HUES64 (cell line): ENCODE data around the gene NDUFA3.

Experiments
- H3K27ac ChIP-seq: 2 replicates; pipeline ENCODE4 v1.7.0; 2013; ENCODE audit warnings: low read depth, low read length, inconsistent platforms
- H3K27me3 ChIP-seq: 2 replicates; pipeline ENCODE4 v1.6.1; 2013; ENCODE audit warnings: mild to moderate bottlenecking, low read length; ENCODE audit not compliant: insufficient read depth
- H3K36me3 ChIP-seq: 2 replicates; pipeline ENCODE4 v1.6.1; 2013; ENCODE audit warnings: mild to moderate bottlenecking, low read length; ENCODE audit not compliant: insufficient read depth
- H3K4me1 ChIP-seq: 2 replicates; pipeline ENCODE4 v1.6.1; 2013; ENCODE audit warnings: mild to moderate bottlenecking, low read length, moderate library complexity; ENCODE audit not compliant: insufficient read depth
- H3K4me3 ChIP-seq: 2 replicates; pipeline ENCODE4 v1.5.1; 2013; ENCODE audit warnings: mild to moderate bottlenecking, low read length, moderate library complexity
- H3K9ac ChIP-seq: 2 replicates; pipeline ENCODE4 v1.6.1; 2013; ENCODE audit warnings: mild to moderate bottlenecking, low read depth, low read length
- H3K9me3 ChIP-seq: 2 replicates; pipeline ENCODE4 v1.6.1; 2013; ENCODE audit warnings: low read depth, low read length; ENCODE audit not compliant: insufficient read depth
- WGBS: fragments of 150-250, 120-280 bp; methylation state at CpG from one replicate; pipeline ENCODE4 v1.1.7; 2013; ENCODE audit warnings: missing lambda C conversion rate; 5-methylcytosine and 5-hydroxymethylcytosine counted together

Gene NDUFA3

GRCh38 chr19:54142166-54142780, 39.6 kb downstream of the NDUFA3 start:
- no peak overlapping the region for H3K9ac ChIP-seq
- H3K9me3 ChIP-seq = no peaks in the 10 kb centered on the region
- no peak overlapping the region for H3K27ac ChIP-seq
- peaks cover 79% of the 10 kb centered on the region for H3K36me3 ChIP-seq
- H3K27me3 ChIP-seq = no peaks in the 10 kb centered on the region
- H3K4me1 ChIP-seq = no peaks in the 10 kb centered on the region
- WGBS = 90% methylated on average over 7 of the region's 7 CpGs
- H3K4me3 ChIP-seq = no peak overlapping the region

- no peak overlapping the region for H3K27ac ChIP-seq
- H3K9me3 ChIP-seq = no peaks in the 10 kb centered on the region
- H3K4me3 ChIP-seq = no peak overlapping the region
- peaks cover 96% of the 10 kb centered on the region for H3K36me3 ChIP-seq
- no peaks in the 10 kb centered on the region for H3K4me1 ChIP-seq
- no peak overlapping the region for H3K9ac ChIP-seq
- WGBS = 95% methylated on average over 28 of the region's 28 CpGs
- no peaks in the 10 kb centered on the region for H3K27me3 ChIP-seq
Observed at GRCh38 chr19:54145541-54146158, 43.0 kb downstream of the NDUFA3 start.

DNA sequence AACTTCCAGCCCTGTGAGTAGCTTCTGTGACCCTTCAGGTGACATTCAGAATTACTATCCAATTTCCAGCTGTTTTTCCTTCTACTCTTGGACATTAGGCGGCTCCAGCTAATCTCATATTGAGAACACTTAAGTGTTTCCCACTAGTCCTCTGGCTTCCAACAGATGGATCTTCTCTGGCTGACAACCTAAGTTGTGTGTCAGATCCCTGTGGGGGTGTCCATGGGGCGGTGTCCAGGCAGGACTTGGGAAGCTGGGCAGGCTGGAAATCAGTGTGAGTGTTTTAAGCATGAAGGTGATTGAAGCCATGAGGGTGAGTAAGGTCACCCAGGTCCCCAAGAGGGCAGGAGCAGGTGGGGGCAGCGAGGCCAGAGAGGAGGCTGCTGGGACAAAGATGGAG, 45.0 kb downstream of the NDUFA3 start:
- Histone ChIP-seq H3K27me3 (no peaks in the 10 kb centered on the region), H3K4me3 (no peak overlapping the region), H3K9ac (no peak overlapping the region), H3K4me1 (no peaks in the 10 kb centered on the region), H3K27ac (no peak overlapping the region), H3K36me3 (peaks cover 97% of the 10 kb centered on the region), H3K9me3 (no peaks in the 10 kb centered on the region)
- 96% methylated on average over 3 of the region's 3 CpGs for WGBS

DNA sequence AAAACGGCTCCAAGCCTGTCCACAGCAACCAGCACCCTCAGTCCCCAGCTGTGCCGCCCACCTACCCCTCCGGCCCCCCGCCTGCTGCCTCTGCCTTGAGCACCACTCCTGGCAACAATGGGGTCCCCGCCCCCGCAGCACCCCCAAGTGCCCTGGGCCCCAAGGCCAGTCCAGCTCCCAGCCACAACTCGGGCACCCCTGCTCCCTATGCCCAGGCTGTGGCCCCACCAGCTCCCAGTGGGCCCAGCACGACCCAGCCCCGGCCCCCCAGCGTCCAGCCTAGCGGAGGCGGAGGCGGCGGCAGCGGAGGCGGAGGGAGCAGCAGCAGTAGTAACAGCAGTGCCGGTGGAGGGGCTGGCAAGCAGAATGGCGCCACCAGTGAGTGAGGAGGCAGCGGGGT, 45.5 kb downstream of the NDUFA3 start:
- WGBS = 92% methylated on average over 19 of the region's 19 CpGs
- H3K27me3 ChIP-seq = no peaks in the 10 kb centered on the region

DNA sequence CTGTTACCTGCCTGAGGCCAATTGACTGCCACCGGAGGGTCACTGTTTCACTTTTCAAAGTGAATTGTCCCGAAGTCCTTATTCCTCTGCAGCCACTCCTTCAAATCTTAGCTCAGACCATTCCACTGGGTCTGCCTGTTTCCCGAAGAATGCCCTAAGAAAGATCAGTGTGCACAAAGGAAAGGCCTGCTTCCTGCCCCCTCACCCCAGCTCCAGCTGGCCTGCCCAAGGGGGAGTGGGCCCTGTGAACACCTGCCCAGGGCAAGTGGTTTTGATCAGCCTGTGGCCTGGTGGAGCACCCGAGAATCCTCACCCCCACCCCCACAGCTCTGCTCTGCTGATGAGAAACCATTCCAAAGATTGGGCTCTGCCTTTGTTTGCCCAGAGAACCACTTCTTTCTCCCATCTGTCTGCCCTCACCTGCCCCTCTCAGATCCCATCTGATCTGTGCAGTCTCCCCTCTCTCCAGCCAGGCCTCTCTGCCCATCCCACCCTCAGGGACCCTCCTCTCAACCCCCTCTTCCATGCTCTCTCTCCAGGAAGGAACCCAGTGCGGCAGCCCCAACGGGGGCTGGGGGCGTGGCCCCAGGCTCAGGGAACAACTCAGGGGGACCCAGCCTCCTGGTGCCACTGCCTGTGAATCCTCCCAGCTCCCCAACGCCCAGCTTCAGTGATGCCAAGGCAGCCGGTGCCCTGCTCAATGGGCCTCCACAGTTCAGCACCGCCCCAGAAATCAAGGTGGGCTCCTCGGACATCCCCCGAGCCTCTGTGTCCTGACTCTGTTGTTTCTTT, 46.6 kb downstream of the NDUFA3 start:
- Histone ChIP-seq H3K36me3 (peaks cover 97% of the 10 kb centered on the region), H3K27ac (no peak overlapping the region), H3K4me1 (no peaks in the 10 kb centered on the region), H3K4me3 (no peak overlapping the region), H3K9me3 (no peaks in the 10 kb centered on the region), H3K27me3 (no peaks in the 10 kb centered on the region), H3K9ac (no peak overlapping the region)
- 92% methylated on average over 12 of the region's 12 CpGs for WGBS

More for the DNA sequence above, 45.5 kb downstream of the NDUFA3 start:
- Histone ChIP-seq H3K27ac (no peak overlapping the region), H3K9ac (no peak overlapping the region), H3K4me1 (no peaks in the 10 kb centered on the region), H3K4me3 (no peak overlapping the region), H3K9me3 (no peaks in the 10 kb centered on the region), H3K36me3 (peaks cover 97% of the 10 kb centered on the region)

DNA sequence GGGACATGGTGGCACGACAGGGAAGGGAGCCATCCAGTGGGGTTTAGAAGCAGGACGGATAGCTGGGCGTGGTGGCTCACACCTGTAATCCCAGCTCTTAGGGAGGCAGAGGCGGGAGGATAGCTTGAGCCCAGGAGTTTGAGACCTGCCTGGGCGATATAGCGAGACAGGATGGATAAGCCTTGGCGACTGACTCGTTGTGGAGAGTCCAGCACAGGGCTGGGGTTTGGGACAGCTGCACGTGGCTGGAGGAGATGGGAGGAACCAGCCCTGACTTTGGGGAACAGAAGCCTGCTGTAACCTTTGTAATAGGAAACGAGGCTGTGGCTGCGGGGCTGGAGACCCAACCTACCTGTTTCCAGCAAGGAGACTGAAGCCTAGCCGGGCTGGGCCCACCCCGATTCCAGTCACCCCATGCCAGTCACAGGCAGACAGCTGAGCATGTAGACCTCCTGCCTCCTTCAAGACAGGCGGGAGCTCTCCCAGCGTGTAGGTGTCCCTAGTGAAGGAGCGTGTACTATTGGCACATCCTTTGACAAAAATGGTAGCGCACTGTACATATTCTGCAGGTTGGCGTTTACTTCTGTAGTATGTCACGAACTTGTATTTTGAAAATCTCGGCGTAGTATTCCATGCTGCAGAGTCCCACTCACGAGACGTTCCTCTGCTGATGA, 48.8 kb downstream of the NDUFA3 start:
- H3K27me3 ChIP-seq = no peaks in the 10 kb centered on the region
- 93% methylated on average over 23 of the region's 23 CpGs for WGBS
- H3K27ac ChIP-seq = no peak overlapping the region
- no peaks in the 10 kb centered on the region for H3K4me1 ChIP-seq
- no peak overlapping the region for H3K4me3 ChIP-seq
- peaks cover 92% of the 10 kb centered on the region for H3K36me3 ChIP-seq
- no peak overlapping the region for H3K9ac ChIP-seq
- H3K9me3 ChIP-seq = no peaks in the 10 kb centered on the region

DNA sequence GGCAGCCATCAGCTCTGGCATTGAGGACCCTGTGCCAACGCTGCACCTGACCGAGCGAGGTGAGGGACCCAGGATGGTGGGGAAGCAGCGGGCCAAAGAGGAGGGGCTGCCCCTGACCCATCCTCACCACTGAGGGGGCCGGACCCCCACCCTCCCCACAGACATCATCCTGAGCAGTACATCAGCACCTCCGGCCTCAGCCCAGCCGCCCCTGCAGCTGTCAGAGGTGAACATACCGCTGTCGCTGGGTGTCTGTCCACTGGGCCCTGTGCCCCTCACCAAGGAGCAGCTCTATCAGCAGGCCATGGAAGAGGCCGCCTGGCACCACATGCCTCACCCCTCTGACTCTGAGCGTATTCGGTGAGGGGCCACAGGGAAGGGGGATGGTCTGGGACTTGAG, 49.6 kb downstream of the NDUFA3 start:
- WGBS = 94% methylated on average over 12 of the region's 12 CpGs
- H3K36me3 ChIP-seq = peaks cover 92% of the 10 kb centered on the region

DNA sequence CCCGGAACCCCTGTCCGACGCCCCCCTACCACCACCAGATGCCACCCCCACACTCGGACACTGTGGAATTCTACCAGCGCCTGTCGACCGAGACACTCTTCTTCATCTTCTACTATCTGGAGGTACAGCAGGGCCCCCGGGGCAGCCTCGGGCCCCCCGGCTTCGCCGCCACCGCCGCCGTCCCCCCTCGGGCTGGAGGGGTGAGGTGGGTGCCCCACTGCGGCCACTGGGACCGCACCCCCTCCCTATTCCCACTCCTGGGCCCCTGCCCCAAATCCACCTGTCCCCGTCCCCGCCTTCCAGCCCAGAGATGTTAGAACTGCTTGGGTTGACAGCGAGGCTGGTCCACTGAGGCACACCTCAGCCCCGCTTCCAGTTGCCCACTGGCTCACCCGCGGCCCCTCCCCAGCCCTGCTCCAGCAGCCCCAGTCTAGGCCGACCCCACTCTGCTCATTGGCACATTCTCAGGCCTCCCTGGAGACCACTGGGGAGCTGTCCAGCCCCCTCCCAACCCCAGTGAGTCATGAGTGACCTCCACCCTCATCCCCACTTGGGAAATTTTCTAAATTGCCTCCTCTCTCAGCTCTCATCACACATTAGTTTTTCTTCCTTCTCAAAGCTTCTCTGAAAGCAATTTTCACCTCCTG, 50.3 kb downstream of the NDUFA3 start:
- H3K4me1 ChIP-seq = no peaks in the 10 kb centered on the region
- no peak overlapping the region for H3K27ac ChIP-seq
- H3K9ac ChIP-seq = no peak overlapping the region
- 92% methylated on average over 24 of the region's 25 CpGs for WGBS
- H3K9me3 ChIP-seq = no peaks in the 10 kb centered on the region
- H3K36me3 ChIP-seq = peaks cover 86% of the 10 kb centered on the region
- no peaks in the 10 kb centered on the region for H3K27me3 ChIP-seq
- no peak overlapping the region for H3K4me3 ChIP-seq

More for the DNA sequence above, 49.6 kb downstream of the NDUFA3 start:
- H3K4me1 ChIP-seq = no peaks in the 10 kb centered on the region
- no peak overlapping the region for H3K27ac ChIP-seq
- no peaks in the 10 kb centered on the region for H3K9me3 ChIP-seq
- H3K27me3 ChIP-seq = no peaks in the 10 kb centered on the region
- no peak overlapping the region for H3K4me3 ChIP-seq
- no peak overlapping the region for H3K9ac ChIP-seq

- H3K4me3 ChIP-seq = no peak overlapping the region
- peaks cover 5% of the 10 kb centered on the region; the same call in 1 of the 2 replicates for H3K4me1 ChIP-seq
- 91% methylated on average over 10 of the region's 10 CpGs for WGBS
- H3K9me3 ChIP-seq = no peaks in the 10 kb centered on the region
- peaks cover 80% of the 10 kb centered on the region for H3K36me3 ChIP-seq
- H3K27ac ChIP-seq = no peak overlapping the region
- H3K27me3 ChIP-seq = no peaks in the 10 kb centered on the region
- no peak overlapping the region for H3K9ac ChIP-seq
Observed at GRCh38 chr19:54153731-54154326, 51.2 kb downstream of the NDUFA3 start.

GRCh38 chr19:54154603-54155345, 52.1 kb downstream of the NDUFA3 start:
- Histone ChIP-seq H3K9ac (no peak overlapping the region), H3K27me3 (no peaks in the 10 kb centered on the region), H3K4me3 (no peak overlapping the region), H3K4me1 (peaks cover 5% of the 10 kb centered on the region; the same call in 1 of the 2 replicates), H3K36me3 (peaks cover 71% of the 10 kb centered on the region), H3K27ac (no peak overlapping the region), H3K9me3 (no peaks in the 10 kb centered on the region)
- 95% methylated on average over 18 of the region's 18 CpGs for WGBS
